Measurements from ENCODE around the gene CCT2. TPM values are rescaled to one million over a fixed set of nuclear protein-coding genes. Genes with fewer than 3 reads are reported as not detected.
"Not testable (repeated sequence)": the region's sequence is repeated elsewhere in the genome, so short reads cannot be mapped to it uniquely, and the experiment has no call there.

The CCT2 gene
- total RNA-seq, 2 donors from 2014 or later: 178 to 384 TPM

DNA sequence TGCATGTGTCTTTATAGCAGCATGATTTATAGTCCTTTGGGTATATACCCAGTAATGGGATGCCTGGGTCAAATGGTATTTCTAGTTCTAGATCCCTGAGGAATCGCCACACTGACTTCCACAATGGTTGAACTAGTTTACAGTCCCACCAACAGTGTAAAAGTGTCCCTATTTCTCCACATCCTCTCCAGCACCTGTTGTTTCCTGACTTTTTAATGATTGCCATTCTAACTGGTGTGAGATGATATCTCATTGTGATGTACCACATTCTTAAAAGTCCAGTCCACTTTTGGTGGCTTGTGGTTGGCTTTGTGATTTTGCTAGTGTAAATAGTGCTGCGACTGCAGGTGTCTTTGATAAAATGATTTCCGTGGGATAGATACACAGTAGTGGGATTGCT, 19.0 kb downstream of the CCT2 start:
- not testable (repeated sequence) for H3K27me3 Mint-ChIP-seq; H3K9me3 Mint-ChIP-seq; H3K4me3 Mint-ChIP-seq; H3K4me1 Mint-ChIP-seq; ATAC-seq (replicated peaks); H3K27ac Mint-ChIP-seq
- H3K36me3 Mint-ChIP-seq (ENCODE audit: low read depth): peaks cover 41% of the 10 kb centered on the region

DNA sequence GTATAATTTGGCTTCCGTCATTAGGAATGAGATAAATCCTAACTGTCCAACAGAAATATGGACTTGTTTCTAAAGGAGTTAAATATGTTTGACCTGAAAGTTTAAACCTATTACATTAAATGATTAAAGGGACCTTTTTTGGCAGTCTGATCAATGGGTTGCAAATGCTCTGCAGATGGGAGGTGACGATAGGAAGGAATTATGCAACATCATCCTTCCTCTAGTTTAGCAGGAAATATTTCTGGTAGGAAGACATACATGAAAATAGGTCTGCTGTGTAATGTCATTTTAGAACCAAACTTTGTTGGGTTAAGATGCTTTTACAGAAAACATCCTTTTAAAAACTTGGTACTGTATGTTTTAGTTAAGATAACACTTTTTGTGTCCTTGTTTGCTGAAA, 22.9 kb downstream of the CCT2 start:
- ATAC-seq (replicated peaks): no peak
- Mint-ChIP-seq H3K4me3 (no peak overlapping the region), H3K36me3 (ENCODE audit: low read depth) (peaks cover 5% of the 10 kb centered on the region), H3K9me3 (no peaks in the 10 kb centered on the region), H3K27me3 (no peaks in the 10 kb centered on the region), H3K4me1 (no peaks in the 10 kb centered on the region), H3K27ac (no peak overlapping the region)

DNA sequence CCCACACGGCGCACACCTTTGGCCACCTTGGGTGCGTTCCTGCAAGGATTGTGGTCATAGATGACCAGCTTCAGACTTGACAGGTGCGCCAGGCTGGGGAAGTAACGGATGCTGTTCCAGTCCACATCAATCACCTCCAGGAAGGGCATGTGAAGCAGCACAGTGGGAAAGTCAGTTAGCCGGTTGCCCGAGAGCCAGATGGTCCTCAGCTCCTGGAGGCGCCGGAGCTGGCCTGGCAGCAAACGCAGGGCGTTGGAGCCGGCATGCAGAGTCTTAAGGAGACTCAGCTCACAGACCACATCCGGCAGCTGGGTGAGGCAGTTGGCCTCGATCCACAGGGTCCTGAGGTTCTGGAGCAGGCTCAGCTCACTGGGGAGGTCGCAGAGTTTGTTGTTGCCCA, 24.9 kb downstream of the CCT2 start:
- Mint-ChIP-seq H3K9me3 (no peaks in the 10 kb centered on the region), H3K36me3 (ENCODE audit: low read depth) (no peaks in the 10 kb centered on the region), H3K4me3 (no peak overlapping the region), H3K4me1 (no peaks in the 10 kb centered on the region), H3K27me3 (peaks cover 6% of the 10 kb centered on the region), H3K27ac (no peak overlapping the region)
- ATAC-seq (replicated peaks): no peak

DNA sequence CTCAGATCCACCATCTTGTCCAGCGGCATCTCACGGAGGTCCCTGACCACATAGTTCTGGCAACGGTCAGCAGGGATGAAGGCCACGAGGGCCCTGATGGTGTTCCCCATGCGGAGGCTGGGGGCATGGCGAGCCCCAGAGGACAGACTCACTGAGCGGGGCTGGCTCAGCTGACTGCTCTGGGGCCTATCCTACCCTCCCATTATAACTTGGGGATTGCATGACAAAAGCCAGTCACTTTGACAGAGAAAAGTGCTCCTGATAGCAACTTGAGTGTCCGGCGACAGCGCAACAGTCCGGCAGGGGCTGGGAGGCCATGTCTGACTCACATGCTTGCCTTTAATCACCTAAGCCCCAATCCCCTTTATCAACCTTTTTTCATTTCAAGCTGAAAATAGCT, 25.5 kb downstream of the CCT2 start, which contains the start of gene LRRC10:
LRRC10 (minus strand) TSS at position 179 of the 400 bp plus-strand sequence; CDS start at position 110, 69 bp downstream.
- no peak within 1 kb of the TSS for H3K4me3 Mint-ChIP-seq
- no peaks in the 10 kb centered on the region for H3K4me1 Mint-ChIP-seq
- H3K9me3 Mint-ChIP-seq: no peaks in the 10 kb centered on the region
- ATAC-seq (replicated peaks): no peak
- no peak within 1 kb of the TSS for H3K27ac Mint-ChIP-seq
- H3K36me3 Mint-ChIP-seq (ENCODE audit: low read depth): no peaks in the 10 kb centered on the region
- peaks cover 10% of the 10 kb centered on the region for H3K27me3 Mint-ChIP-seq

DNA sequence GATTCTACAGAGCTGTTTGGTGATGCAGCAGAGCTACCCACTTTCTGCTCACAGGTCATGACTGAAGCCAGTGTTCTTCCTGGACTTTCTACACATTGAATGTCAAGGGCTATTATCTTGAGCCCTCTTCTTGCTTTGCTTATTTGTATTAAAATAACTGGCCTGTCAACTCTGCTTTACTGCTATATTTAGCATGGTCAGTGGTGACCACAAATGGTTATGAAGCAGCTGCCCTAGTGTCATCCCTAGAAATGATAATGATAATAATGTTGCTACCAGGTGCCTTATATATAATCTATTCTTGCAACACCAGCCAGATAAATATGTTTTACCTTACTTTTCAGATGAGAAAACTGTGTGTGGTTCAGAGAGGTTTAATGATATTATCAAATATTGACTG, 28.1 kb downstream of the CCT2 start:
- H3K4me1 Mint-ChIP-seq: no peaks in the 10 kb centered on the region
- no peak for ATAC-seq (replicated peaks)
- H3K27me3 Mint-ChIP-seq: peaks cover 20% of the 10 kb centered on the region
- no peak overlapping the region for H3K4me3 Mint-ChIP-seq
- no peaks in the 10 kb centered on the region for H3K36me3 Mint-ChIP-seq (ENCODE audit: low read depth)
- no peak overlapping the region for H3K27ac Mint-ChIP-seq
- H3K9me3 Mint-ChIP-seq: no peaks in the 10 kb centered on the region

DNA sequence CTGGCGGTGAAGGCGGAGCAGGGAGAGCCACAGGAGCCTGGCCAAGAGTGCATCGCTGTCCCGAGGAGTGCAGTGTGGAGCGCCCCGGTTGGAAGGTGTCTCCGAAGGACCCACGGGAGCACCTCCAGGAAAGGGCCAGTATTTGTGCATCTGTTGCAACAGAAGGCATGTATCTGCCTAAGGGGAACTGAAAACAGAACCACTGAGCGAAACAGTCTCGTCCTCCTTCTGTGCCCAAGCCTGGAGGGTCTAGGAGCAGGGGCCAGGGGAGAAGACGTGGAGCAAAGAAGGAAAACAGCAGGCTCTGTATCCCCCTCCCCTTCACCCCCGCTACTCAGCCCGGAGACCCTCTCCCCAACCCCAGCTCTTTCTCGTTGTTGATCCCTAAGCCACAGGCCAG, 30.8 kb downstream of the CCT2 start:
- peaks cover 28% of the 10 kb centered on the region for H3K27me3 Mint-ChIP-seq
- no peak overlapping the region for H3K27ac Mint-ChIP-seq
- H3K36me3 Mint-ChIP-seq (ENCODE audit: low read depth): no peaks in the 10 kb centered on the region
- H3K4me1 Mint-ChIP-seq: no peaks in the 10 kb centered on the region
- H3K4me3 Mint-ChIP-seq: no peak overlapping the region
- no peak for ATAC-seq (replicated peaks)
- H3K9me3 Mint-ChIP-seq: no peaks in the 10 kb centered on the region

DNA sequence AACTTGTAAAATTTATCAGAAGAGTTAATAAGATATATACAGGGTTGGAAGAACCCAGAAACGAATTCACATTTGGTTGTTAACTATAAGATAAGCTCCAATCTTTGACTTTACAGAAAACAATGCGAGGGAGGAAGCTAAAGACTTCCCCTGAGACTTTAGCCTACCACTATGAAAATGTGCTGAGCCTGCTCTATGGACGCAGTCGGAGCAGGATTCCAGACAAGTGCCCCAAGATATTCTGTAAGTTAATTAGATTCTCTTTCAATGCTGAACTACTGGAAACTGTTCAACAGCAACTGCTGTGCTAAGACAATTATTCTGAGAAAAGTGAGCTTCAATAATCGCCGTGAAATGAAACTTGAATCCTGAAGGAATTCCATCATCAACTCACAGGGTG, 33.8 kb downstream of the CCT2 start:
- no peak for ATAC-seq (replicated peaks)
- no peaks in the 10 kb centered on the region for H3K9me3 Mint-ChIP-seq
- no peaks in the 10 kb centered on the region for H3K4me1 Mint-ChIP-seq
- H3K4me3 Mint-ChIP-seq: no peak overlapping the region
- no peak overlapping the region for H3K27ac Mint-ChIP-seq
- peaks cover 26% of the 10 kb centered on the region for H3K27me3 Mint-ChIP-seq
- no peaks in the 10 kb centered on the region for H3K36me3 Mint-ChIP-seq (ENCODE audit: low read depth)

DNA sequence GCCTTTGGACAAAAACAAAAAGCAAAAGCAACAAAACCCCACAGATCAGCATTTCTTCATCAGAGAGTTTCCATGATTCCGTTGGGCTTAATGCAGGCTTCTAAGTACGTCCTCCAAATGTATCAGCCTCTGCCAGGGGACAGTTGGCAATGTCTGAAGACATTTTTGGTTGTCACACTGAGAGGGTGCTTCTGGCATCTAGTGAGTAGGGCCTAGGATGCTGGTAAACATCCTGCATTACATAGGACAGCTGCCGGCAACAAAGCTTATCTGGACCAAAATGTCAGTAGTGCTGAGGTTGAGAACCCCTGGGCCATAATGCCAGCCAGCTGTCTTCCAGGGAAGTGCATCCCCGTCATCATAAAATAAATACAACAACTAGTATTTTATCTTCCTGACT, 34.8 kb downstream of the CCT2 start:
- H3K9me3 Mint-ChIP-seq: no peaks in the 10 kb centered on the region
- H3K4me3 Mint-ChIP-seq: no peak overlapping the region
- peaks cover 26% of the 10 kb centered on the region for H3K27me3 Mint-ChIP-seq
- no peak overlapping the region for H3K27ac Mint-ChIP-seq
- no peaks in the 10 kb centered on the region for H3K4me1 Mint-ChIP-seq
- no peaks in the 10 kb centered on the region for H3K36me3 Mint-ChIP-seq (ENCODE audit: low read depth)
- no peak for ATAC-seq (replicated peaks)

DNA sequence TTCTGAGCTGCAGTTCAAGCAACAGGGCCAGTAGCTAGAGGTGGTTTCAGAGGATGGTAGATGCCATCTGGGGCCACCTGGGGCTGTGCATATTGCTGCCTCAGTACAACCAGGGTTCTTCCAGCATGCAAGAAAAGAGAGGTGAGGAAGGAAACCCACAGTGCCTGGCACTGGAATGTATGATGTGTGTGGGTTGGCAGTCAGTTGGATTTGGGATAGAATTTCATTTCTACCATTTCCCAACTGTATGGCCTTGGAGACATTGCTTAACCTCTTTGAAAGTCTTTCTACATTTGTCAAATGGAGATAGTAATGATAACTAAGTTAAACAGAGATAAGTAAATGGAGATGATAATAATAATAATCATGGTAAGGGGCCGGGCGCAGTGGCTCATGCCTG, 35.7 kb downstream of the CCT2 start:
- Mint-ChIP-seq H3K27ac (no peak overlapping the region), H3K4me3 (no peak overlapping the region), H3K27me3 (peaks cover 20% of the 10 kb centered on the region), H3K9me3 (no peaks in the 10 kb centered on the region), H3K36me3 (ENCODE audit: low read depth) (no peaks in the 10 kb centered on the region), H3K4me1 (no peaks in the 10 kb centered on the region)
- ATAC-seq (replicated peaks): no peak

DNA sequence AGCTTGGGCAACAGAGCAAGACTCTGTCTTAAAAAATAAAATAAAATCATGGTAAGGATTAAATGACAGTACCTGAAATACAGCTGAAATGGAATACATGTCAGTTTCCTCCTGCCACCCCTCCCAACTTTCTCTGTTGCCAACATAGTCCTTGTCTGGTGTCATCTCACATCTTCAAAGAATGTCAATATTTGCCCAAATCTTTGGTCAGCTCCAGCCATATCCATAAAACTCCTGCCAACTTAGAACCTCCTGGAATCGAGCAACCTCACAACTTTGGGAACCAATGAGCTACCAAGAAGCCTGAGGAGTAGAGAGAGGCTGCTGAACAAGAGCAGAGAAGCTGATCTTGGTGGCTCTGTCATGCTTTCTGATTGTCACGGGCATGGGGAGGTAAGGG, 36.3 kb downstream of the CCT2 start:
- Mint-ChIP-seq H3K27me3 (peaks cover 17% of the 10 kb centered on the region), H3K36me3 (ENCODE audit: low read depth) (no peaks in the 10 kb centered on the region), H3K4me3 (no peak overlapping the region), H3K27ac (no peak overlapping the region), H3K9me3 (no peaks in the 10 kb centered on the region), H3K4me1 (no peaks in the 10 kb centered on the region)
- no peak for ATAC-seq (replicated peaks)

DNA sequence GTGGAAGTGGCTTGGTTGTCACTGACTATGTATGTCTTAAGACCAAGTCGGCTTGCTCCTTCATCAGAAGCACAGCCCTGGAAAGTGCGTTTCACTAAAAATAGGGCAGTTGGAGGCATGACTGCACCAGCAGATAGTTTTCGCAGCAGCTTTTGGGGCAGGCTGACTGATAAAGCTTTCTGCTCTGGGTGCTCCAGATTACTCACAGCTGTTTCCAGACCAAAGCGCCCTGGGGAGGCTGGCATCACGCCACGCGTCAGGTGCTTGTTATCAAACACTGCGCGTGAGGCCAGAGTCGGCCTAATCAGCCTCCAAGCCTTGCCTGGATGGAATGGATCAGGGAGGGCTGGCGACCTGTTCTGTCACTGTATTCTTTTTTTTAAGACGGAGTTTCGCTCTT, 38.7 kb downstream of the CCT2 start:
- no peak overlapping the region for H3K4me3 Mint-ChIP-seq
- no peak for ATAC-seq (replicated peaks)
- H3K27me3 Mint-ChIP-seq: peaks cover 8% of the 10 kb centered on the region
- no peak overlapping the region for H3K27ac Mint-ChIP-seq
- H3K36me3 Mint-ChIP-seq (ENCODE audit: low read depth): no peaks in the 10 kb centered on the region
- no peaks in the 10 kb centered on the region for H3K4me1 Mint-ChIP-seq
- no peaks in the 10 kb centered on the region for H3K9me3 Mint-ChIP-seq

DNA sequence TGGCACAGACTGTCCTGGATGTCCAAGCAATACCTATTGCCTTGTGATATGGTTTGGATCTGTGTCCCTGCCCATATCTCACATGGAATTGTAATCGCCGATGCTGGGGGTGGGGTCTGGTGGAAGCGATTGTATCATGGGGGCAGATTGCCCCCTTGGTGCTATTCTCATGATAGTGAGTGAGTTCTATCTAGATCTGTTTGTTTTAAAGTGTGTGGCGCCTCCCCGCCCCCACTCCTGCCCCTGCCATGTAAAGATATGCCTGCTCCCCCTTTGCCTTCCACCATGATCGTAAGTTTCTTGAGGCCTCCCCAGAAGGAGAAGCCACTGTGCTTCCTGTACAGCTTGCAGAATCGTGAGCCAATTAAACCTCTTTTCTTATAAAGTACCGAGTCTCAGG, 42.2 kb downstream of the CCT2 start:
- no peaks in the 10 kb centered on the region for H3K4me1 Mint-ChIP-seq
- H3K36me3 Mint-ChIP-seq (ENCODE audit: low read depth): no peaks in the 10 kb centered on the region
- no peak for ATAC-seq (replicated peaks)
- H3K4me3 Mint-ChIP-seq: no peak overlapping the region
- H3K27me3 Mint-ChIP-seq: no peaks in the 10 kb centered on the region
- H3K9me3 Mint-ChIP-seq: no peaks in the 10 kb centered on the region
- H3K27ac Mint-ChIP-seq: no peak overlapping the region

DNA sequence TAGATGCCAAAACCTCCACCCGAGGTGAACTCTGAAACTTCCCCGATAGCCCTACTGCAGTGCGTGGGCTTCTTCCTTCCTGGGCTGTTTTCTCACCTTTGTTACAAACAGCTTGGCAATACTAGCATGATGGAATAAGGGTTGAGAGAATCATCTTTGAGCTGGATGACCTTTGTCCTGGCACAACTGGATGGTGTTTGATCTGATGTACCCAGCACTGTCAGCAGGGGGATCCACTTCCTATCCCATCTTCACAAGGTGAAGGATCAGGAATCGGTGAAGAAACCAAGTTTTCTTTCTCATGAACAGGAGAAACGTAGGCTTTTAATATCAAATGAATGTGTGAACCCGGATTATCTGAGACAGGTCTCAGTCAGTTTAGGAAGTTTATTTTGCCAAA, 44.9 kb downstream of the CCT2 start:
- Mint-ChIP-seq H3K36me3 (ENCODE audit: low read depth) (no peaks in the 10 kb centered on the region), H3K4me1 (no peaks in the 10 kb centered on the region), H3K4me3 (no peak overlapping the region), H3K27ac (no peak overlapping the region), H3K27me3 (no peaks in the 10 kb centered on the region), H3K9me3 (no peaks in the 10 kb centered on the region)
- ATAC-seq (replicated peaks): no peak

DNA sequence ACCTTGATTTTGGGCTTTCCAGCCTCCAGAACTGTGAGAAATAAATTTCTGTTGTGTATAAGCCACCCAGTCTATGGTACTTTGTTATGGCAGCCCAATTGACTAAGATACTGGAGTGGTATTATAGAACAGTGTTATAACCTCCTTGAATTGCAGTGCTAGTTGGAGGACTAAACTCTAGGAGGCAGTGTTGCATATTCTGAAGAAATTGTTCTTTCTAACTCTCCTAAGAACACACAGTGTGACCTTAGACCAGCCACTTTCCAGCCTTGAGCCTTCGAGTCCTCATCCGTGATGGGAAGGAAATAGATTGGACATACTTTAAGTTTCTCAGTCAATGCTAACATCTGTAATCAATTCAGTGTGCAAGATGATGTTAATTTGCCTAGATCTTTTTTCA, 47.8 kb downstream of the CCT2 start:
- no peaks in the 10 kb centered on the region for H3K36me3 Mint-ChIP-seq (ENCODE audit: low read depth)
- H3K9me3 Mint-ChIP-seq: no peaks in the 10 kb centered on the region
- H3K27ac Mint-ChIP-seq: no peak overlapping the region
- ATAC-seq (replicated peaks): no peak
- no peaks in the 10 kb centered on the region for H3K27me3 Mint-ChIP-seq
- H3K4me1 Mint-ChIP-seq: no peaks in the 10 kb centered on the region
- no peak overlapping the region for H3K4me3 Mint-ChIP-seq

DNA sequence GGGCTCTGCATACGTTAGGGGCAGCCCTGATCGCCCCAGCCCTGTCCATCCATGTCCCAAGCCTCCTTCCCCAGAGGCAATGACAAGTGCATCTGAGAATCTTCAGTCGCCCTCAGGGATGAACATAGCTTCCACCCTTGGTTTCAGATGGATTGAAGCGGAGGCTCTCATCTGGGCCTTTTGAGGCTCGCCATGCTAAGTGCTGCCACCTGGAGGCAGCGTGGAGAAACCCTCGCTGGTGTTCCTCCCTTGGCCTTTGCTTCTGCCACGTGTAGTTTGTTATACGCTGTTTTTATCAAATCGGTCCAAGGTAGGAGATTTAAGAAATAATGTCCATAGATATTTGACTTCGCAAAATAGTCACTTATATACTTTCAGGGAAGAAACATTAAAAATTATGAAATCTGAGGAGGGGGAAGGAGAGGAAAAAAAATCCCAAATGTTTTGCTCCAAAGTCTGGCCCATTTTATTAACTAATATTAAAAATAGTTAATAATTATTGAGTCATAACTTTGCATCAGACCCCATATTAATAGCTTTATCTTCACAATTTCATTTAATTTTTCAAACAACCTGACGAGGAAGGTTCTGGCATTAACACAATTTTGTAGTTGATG, 54.2 kb downstream of the CCT2 start:
- ATAC-seq (replicated peaks): peak; percentile 67
- H3K27me3 Mint-ChIP-seq: no peaks in the 10 kb centered on the region
- H3K4me1 Mint-ChIP-seq: no peaks in the 10 kb centered on the region
- no peak overlapping the region for H3K27ac Mint-ChIP-seq
- H3K4me3 Mint-ChIP-seq: no peak overlapping the region
- H3K9me3 Mint-ChIP-seq: no peaks in the 10 kb centered on the region
- H3K36me3 Mint-ChIP-seq (ENCODE audit: low read depth): no peaks in the 10 kb centered on the region

DNA sequence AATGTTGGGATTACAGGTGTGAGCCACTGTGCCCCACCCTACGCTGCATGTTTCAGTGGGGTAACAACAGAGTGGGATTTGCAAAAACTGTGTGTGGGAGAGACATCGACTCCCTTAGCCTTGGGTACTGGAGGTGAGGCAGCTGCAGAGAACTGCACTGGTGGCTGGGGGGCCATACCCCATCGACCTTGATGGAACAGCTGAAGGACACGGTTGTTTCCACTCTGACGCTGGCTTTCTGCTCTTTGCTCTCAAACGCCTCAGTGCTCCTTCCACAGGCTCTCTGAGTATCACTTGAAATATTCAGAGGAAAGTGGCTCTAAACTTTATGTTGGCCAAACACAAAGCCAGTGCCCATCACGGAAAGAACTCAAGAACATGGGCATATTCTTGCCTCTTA, 56.3 kb downstream of the CCT2 start:
- no peaks in the 10 kb centered on the region for H3K27me3 Mint-ChIP-seq
- no peaks in the 10 kb centered on the region for H3K36me3 Mint-ChIP-seq (ENCODE audit: low read depth)
- H3K4me3 Mint-ChIP-seq: no peak overlapping the region
- H3K9me3 Mint-ChIP-seq: no peaks in the 10 kb centered on the region
- H3K27ac Mint-ChIP-seq: no peak overlapping the region
- ATAC-seq (replicated peaks): no peak
- H3K4me1 Mint-ChIP-seq: no peaks in the 10 kb centered on the region

Measured in activated T-helper 17 cell treated with anti-CD3 and anti-CD28 coated beads, Interleukin-2, amount 50 U/mL, for 72 hours (primary cell).